HG03457 (cell line): Measurements from ENCODE around the gene NIPBL.
"Not testable (repeated sequence)": the region's sequence is repeated elsewhere in the genome, so short reads cannot be mapped to it uniquely, and the experiment has no call there.

Source experiments
- ATAC-seq: cut with Tn5 transposase; IDR thresholded peaks from one replicate; pipeline ENCODE4 v1.9.1; 2021; ENCODE audit warnings: moderate number of reproducible peaks; ENCODE audit not compliant: unreplicated experiment

Gene NIPBL

DNA sequence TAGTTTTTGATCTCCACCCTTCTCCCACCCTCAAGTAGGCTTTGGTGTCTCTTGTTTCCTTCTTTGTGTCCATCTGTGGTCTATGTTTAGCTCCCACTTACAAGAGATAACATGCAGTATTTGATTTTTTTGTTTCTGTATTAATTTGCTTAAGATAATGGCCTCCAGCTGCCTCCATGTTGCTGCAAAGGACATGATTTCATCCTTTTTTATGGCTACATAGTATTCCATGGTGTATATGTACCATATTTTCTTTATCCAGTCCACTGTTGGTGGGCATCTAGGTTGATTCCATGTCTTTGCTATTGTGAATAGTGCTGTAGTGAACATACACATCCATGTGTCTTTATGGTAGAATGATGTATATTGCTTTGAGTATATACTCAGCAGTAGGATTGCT, 24.5 kb downstream of the NIPBL start:
- not testable (repeated sequence) for ATAC-seq

DNA sequence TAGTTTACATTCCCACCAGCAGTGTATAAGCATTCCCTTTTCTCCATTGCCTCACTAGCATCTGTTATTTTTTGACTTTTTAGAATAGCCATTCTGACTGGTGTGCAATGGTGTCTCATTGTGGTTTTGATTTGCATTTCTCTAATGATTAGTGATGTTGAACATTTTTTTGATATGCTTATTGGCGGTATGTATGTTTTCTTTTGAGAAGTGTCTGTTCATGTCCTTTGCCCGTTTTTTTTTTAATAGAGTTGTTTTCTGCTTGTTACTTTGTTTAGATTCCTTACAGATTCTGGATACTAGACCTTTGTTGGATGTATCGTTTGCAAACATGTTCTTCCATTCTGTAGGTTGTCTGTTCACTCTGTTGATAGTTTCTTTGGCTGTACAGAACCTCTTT, 25.3 kb downstream of the NIPBL start:
- no peak for ATAC-seq

DNA sequence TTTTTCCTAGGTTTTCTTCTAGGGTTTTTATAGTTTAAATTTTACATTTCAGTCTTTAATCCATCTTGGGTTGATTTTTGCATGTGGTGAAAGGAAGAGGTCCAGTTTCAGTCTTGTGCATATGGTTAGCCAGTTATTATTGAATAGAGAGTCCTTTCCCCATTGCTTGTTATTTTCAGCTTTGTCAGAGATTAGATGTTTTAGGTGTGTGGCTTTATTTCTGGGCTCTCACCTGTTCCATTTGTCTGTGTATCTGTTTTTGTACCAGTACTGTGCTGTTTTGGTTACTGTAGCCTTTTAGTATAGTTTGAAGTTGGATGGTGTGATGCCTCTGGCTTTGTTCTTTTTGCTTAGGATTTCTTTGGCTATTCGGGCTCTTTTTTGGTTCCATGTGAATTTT, 25.8 kb downstream of the NIPBL start:
- ATAC-seq: no peak

DNA sequence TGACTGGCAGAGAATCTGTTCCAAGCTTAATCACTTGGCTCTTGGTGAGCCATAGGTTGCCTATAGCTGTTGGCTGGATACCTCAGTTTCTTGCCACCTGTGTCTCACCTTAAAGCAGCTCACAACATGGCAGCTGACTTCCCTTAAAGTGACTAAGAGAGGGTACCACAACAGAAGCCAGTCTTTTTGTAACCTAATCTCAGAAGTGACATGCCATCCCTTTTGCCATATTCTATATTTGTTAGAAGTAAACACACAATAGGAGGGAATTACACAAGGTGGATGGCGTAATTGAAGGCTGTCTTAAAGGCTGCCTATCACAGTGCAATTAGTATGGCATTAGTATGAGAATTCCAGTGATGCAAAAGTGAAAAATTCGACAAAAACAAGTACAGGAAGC, 28.1 kb downstream of the NIPBL start:
- no peak for ATAC-seq

DNA sequence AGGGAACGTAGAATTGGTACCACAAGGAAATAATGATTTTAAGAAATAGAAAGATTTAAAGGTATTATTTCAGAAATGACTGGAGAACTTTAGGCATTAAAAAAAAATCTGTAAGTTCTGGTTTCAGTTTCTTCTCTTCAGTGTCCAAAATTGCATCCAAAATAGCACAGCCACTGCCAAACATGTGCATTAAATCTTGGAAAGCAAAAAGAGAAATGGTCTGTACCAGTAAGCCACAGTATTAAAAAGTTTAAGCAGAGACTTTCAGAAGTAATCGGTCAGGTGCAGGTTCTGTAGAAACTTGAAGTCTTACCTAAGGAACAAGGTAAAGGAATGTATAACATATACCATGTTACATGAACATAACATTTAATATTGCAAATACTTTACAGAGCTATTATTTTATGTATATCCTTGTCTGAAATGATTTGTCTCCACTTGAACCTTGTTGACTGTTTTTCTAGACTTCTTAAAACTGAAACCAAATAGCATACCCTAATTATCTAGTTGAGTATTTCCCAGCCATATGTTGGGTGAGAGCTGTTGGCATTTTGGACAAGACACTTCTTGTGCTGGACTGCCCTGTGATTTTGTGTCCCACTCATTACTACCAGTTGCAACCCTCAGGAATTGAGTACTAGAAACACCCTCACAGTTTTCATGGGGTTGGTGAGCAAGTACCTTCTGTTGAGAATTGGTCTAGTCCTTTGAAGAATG, 32.1 kb downstream of the NIPBL start:
- no peak for ATAC-seq

DNA sequence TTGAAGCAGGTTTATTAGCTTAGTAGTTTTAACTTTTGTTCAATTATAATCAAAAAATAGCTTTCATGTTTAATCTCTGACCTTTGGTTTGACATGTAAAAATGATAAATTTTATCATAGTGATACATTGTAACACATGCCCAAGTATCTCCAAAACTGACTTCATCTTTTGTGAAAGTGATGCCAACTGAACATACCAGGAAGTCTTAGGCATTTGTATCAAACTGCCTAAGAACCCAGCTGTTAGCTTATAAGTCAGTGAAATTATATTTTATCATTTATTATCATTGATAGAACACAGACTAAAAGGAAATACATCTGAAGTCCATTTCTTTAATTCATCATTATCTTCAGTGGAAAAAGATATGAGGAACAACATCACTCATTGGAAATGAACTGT, 39.1 kb downstream of the NIPBL start:
- no peak for ATAC-seq

DNA sequence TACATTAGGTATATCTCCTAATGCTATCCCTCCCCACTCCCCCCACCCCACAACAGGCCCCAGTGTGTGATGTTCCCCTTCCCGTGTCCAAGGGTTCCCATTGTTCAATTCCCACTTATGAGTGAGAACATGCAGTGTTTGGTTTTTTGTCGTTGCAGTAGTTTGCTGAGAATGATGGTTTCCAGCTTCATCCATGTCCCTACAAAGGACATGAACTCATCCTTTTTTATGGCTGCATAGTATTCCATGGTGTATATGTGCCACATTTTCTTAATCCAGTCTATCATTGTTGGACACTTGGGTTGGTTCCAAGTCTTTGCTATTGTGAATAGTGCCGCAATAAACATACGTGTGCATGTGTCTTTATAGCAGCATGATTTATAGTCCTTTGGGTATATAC, 40.0 kb downstream of the NIPBL start:
- not testable (repeated sequence) for ATAC-seq

DNA sequence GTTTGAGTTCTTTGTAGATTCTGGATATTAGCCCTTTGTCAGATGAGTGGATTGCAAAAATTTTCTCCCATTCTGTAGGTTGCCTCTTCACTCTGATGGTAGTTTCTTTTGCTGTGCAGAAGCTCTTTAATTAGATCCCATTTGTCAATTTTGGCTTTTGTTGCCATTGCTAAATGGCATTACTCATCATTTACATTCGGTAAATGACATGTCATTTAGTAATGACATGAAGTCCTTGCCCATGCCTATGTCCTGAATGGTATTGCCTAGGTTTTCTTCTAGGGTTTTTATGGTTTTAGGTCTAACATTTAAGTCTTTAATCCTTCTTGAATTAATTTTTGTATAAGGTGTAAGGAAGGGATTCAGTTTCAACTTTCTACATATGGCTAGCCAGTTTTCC, 40.8 kb downstream of the NIPBL start:
- not testable (repeated sequence) for ATAC-seq

DNA sequence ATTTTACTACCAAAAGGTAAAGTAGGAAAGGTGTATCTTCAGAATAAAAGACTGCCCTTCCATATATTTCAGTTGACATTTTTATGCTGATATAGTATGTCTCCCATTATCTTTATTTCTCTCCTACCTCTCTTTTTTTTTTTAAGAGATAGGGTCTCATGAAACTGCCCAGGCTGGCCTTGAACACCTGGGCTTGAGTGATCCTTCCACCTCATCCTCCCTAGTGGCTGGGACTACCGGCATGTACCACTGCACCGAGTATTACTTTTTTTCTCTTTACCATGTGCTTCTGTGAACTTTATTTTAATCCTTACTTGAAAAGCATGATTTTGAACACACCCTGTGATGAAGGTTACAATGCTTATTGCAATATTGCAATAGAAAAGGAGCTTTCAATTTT, 42.7 kb downstream of the NIPBL start:
- ATAC-seq: no peak

DNA sequence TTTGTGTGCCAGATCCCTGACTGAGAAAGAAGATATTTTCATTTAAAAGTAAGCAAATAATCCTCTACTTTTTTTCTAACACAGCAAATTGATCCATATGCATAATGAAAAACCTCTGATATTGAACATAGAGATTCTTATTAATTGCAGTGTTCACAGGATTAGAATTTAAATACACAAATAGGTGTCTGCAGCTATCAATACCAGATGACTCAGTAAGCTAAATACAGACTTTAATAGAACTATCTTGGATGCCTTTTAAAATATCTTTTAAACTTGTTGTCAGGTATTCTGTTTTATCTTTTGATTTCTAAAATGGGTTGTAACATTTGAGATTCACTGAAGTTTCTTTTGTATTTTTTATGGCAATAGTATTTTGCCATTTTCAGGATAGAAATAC, 43.1 kb downstream of the NIPBL start:
- ATAC-seq: no peak

DNA sequence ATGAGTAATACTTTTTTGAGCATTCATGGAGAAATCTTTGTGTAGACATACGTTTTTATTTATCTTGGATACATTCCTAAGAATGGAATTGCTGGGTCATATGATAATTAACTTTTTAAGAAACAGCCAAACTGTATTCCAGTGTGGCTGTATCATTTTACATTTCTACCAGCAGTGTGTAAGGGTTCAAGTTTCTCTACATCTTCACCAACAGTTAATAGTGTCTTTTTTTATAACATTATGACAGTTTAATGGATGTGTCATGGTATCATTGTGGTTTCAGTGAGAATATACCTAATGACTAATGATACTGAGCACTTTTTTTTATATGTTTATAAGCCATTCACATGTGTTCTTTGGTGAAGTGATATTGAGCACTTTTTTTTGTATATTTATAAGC, 52.4 kb downstream of the NIPBL start:
- no peak for ATAC-seq

DNA sequence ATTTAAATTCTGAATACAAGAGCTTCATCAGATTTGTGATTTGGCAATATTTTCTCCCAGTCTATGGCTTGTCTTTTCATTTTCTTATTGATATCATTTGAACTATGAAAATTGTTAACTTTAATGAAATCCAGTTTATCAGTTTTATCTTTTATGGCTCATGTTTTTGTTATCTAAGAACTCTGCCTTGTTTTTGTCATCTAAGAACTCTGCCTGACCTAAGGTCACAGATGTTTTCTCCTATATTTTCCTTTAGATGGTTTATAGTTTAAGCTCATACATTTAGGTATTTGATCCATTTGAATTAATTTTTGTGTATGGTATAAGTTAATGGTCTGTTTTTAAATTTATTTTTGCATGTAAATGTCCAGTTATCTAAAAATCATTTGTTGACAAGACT, 52.9 kb downstream of the NIPBL start:
- no peak for ATAC-seq

DNA sequence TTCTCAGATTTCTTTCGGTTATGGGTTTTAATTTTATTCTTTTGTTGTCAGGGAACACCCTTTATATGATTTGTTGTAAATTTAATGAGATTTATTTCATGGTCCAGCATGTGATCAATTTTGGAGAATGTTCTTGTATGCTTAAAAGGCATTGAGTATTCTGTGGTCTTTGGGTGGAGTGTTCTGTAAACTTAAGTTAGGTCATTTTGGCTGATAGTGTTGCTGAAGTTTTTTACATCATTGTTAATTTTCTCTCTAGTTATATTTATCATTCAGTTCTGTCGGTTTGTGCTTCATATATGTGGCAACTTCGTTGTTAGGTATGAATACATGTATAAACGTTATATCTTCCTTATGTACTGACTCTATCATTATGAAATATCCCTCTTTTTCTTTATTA, 55.5 kb downstream of the NIPBL start:
- ATAC-seq: no peak

DNA sequence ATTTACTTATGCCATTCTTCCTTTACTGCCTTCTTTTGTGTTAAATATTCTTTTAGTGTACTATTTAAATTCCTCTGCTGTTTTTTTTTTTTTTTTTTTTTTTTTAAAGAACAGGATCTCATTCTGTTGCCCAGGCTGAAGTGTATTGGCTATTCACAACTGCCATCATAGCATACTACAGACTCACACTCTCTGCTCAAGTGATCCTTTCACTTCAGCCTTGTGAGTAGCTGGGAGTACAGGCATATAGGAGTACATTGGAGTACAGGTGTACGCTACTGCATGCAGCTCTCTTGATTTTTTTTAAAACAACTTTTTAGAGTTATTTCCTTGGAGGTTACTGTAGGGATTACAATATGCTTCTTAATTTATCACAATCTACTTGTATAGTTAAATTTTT, 56.1 kb downstream of the NIPBL start:
- no peak for ATAC-seq

DNA sequence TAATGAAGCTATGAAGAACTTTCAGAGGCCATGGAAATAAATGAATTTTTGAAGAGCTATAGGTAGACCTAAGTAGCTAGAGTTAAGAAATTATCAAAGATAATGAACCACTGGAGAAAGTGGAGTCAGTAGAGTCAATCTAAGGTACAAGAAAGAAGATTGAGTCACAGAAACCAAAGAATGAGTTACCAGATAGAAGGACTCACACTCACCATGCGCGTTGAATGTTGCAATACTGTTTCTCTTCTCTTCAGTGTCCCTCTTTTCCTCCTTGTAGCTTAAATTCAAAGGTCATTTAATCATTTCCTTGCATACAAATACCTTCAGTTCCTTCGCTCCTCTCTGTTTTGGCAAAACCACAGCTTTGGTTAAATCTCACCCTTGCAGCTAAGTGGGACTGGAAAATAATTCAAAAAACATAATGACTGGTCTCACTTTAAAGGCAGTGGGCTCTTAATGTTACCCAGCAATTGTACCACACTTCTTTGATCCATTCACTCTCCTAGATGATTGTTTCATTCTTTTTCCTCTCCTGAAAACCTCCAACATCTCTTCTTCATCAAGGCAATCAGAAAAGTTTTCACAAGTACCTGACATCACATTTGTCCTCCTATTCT, 58.3 kb downstream of the NIPBL start:
- no peak for ATAC-seq

DNA sequence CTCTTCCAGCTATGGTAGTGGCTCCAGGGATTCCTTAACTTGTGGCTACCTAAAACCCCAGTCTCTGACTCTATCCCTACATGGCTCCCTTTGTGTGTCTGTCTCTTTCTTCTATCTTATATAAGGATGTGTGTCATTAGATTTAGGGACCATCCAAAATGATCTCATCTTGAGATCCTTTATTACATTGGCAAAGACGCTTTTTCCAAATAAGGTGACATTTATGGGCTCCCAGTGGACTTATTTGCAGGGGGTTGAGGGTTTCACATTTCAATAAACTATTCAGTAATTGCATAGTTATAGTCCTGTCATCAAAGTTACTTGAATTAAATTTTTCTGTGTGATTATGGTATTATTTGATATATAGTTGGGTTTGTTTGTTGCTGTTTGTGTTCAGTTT, 59.2 kb downstream of the NIPBL start:
- ATAC-seq: no peak

DNA sequence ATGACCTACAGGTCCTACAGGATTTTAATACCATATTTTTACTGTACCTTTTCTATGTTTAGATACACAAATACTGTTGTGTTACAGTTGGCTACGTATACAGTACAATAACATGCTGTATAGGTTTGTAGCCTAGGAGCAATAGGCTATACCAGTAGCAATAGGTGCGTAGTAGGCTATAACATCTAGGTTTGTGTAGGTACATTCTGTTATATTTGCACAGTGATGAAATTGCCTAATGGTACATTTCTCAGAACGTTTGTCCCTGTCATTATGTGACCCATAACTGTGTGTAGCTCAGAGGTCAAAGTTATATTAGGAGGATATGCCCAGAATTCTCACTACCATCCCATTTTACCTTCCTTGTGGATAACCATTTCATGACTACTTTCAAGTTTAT, 59.7 kb downstream of the NIPBL start:
- no peak for ATAC-seq

DNA sequence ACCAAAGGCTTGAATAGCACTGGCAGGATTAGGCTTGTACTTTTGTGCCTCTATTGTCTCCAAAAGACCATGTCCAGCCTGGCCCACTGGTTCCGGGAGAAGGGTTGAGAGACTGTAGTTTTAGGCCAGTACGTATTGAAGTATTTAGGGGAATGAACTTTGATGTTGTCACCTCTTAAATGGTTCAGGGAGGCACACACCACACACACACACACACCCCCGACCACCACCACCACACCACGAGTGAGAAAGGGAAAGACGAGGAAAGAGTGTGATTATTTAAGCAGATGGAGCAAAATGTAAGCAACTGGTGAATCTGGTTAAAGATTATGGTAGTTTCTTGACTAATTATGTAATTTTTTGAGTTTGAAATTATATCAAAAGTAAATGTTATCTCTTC, 61.6 kb downstream of the NIPBL start:
- ATAC-seq: no peak

DNA sequence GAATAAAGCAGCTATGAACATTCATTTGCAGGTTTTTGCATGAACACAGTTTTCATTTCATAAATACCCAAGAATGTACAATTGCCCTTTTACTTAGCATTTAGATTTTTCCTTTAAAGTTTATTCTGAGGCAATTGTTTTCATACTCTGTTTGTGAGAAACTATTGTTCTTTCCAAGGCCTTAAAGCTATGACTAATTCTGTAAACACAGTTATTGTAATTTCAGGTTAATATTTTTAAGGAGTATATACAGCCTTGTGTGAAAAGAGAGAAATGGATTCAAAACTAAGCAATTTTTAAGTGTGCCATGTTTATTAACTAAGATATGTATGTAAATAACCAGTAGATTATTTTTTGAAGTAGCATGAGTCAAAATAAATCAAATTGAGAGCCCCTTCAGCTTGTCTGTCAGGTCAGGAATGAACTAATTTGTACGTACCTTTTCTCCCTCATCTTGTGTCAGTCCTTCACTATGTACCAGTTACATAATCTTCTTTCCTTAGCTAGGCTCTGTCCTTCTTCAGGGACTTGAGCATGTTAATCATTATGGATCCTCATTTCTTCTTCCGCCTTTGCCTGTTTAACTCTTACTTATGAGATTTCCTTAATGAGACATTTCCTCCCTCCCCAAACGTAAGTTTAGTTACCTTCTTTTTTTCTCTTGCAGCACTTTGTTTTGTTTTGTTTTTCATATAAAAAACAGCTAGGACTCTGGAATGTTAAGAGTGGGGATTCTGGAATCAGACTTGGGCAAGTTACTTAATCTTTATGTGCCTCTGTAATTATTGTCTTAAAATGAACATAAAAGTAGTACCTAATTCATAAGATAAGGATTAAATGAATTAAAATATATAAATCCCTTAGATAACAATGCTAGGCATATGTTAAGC, 63.6 kb downstream of the NIPBL start:
- ATAC-seq: no peak

DNA sequence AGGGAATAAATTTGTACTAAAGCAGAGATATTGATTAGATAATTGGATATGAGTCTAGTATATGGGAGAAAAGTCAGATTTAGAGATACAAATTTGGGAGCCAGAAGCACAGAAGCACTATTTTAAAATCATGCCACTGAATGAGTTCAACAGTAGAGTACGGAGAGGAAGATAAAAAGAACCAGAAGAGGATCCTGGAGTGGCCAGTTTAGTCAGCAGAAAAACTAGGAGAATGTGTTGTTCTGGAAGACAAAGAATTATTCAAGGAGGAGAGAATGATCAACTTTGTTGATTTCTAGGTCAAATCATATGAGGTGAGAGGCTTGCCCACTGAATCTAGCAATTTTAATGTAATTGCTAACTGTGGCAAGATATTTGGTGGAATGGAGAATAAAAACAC, 67.0 kb downstream of the NIPBL start:
- ATAC-seq: no peak

DNA sequence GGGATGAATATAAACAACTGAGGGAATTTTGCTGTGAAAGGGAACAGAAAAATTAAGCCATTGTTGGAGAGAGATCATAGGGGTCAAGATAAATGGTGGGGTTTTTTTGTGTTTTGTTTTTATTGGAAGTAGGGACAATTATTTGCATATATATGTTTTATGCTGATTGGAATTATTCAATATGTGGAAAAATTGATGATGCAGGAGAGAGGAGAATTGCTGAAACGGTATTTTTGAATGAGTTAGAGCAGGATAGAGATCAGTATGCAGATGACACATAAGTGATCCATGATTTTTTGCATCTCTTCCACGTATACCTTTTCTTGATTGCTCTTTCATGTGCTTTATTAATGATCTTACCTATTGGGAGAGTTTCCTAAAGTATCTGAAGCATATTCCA, 67.5 kb downstream of the NIPBL start:
- no peak for ATAC-seq

DNA sequence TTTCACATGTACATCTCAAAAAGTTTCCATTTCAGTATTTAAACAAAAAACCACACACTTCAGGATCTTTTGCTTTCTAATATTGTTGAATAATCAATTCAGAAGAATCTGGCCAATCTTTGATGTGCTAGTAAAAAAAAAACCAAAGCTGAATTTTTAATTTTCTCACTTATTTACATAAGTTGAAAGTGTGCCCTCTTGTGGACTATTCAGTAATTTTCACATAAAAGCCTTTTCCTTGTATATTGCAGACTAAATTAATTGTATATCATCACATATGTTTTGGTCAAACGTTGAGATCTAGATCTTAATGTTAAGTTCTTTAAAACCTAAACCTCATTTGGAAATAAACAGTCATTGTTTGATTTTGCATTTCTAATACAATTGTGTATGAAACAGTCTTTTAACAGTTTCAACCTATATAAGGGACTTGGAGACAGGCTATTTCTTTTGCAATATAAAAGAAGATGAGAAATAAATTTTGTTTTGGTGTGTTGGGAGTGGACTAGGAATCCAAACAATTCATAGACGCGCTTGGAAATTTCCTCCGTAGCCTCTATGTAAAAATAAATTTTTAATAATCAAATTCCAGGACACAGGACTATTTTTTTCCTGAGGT, 68.1 kb downstream of the NIPBL start:
- ATAC-seq: no peak
